H9 (cell line): ENCODE measurements around the gene STMN1. TPM values are rescaled to one million over a fixed set of nuclear protein-coding genes. Genes with fewer than 3 reads are reported as not detected.

Experiments
- DNase-seq: peaks from one replicate; pipeline ENCODE4 v3.0.0-alpha.2; 2017
- H2AFZ ChIP-seq: one replicate; pipeline ENCODE4 v1.6.1; 2013; ENCODE audit warnings: mild to moderate bottlenecking, low read length, control low read depth, moderate library complexity
- H2AK5ac ChIP-seq: 2 replicates; pipeline ENCODE4 v1.6.1; 2013; ENCODE audit warnings: low read length, control low read depth, mixed read lengths; ENCODE audit not compliant: insufficient read length
- H2BK120ac ChIP-seq: one replicate; pipeline ENCODE4 v1.6.1; 2013; ENCODE audit warnings: low read depth, mild to moderate bottlenecking, low read length, control low read depth, inconsistent platforms; ENCODE audit not compliant: poor library complexity, severe bottlenecking
- H2BK12ac ChIP-seq: 2 replicates; pipeline ENCODE4 v1.6.1; 2013; ENCODE audit warnings: low read length, control low read depth, mixed read lengths, low read depth; ENCODE audit not compliant: insufficient read length
- H2BK15ac ChIP-seq: 2 replicates; pipeline ENCODE4 v1.6.1; 2013; ENCODE audit warnings: low read depth, low read length, control low read depth
- H2BK20ac ChIP-seq: one replicate; pipeline ENCODE4 v1.6.1; 2013; ENCODE audit warnings: low read depth, mild to moderate bottlenecking, low read length, control low read depth, inconsistent platforms; ENCODE audit not compliant: poor library complexity, severe bottlenecking
- H2BK5ac ChIP-seq: 2 replicates; pipeline ENCODE4 v1.6.1; 2013; ENCODE audit warnings: low read length, control low read depth, mixed read lengths; ENCODE audit not compliant: insufficient read length
- H3K14ac ChIP-seq: 2 replicates; pipeline ENCODE4 v1.6.1; 2013; ENCODE audit warnings: low read length, control low read depth; ENCODE audit not compliant: insufficient read depth
- H3K18ac ChIP-seq: 2 replicates; pipeline ENCODE4 v1.6.1; 2013; ENCODE audit warnings: low read depth, mild to moderate bottlenecking, mixed read lengths, low read length, control low read depth; ENCODE audit not compliant: insufficient read length
- H3K23ac ChIP-seq: 2 replicates; pipeline ENCODE4 v1.6.1; 2013; ENCODE audit warnings: low read length, control low read depth, mixed read lengths, low read depth; ENCODE audit not compliant: insufficient read length
- H3K23me2 ChIP-seq: 2 replicates; pipeline ENCODE4 v1.6.1; 2013; ENCODE audit warnings: low read depth, mild to moderate bottlenecking, mixed read lengths, low read length, control low read depth; ENCODE audit not compliant: insufficient read length, poor library complexity, severe bottlenecking
- H3K27ac ChIP-seq: 2 replicates; pipeline ENCODE4 v1.5.1; 2013; ENCODE audit warnings: low read length, control low read depth, mixed read lengths, low read depth; ENCODE audit not compliant: insufficient read length
- H3K27me3 ChIP-seq: 2 replicates; pipeline ENCODE4 v1.6.1; 2013; ENCODE audit warnings: low read length, control low read depth, inconsistent platforms; ENCODE audit not compliant: insufficient read depth
- H3K4ac ChIP-seq: 2 replicates; pipeline ENCODE4 v1.6.1; 2013; ENCODE audit warnings: low read depth, mild to moderate bottlenecking, control low read depth, inconsistent platforms, low read length, moderate library complexity
- H3K4me1 ChIP-seq: 2 replicates; pipeline ENCODE4 v1.6.1; 2013; ENCODE audit warnings: low read length, control low read depth, inconsistent platforms; ENCODE audit not compliant: insufficient read depth
- H3K4me2 ChIP-seq: 2 replicates; pipeline ENCODE4 v1.6.1; 2013; ENCODE audit warnings: low read length, control low read depth, mixed read lengths; ENCODE audit not compliant: insufficient read length, insufficient read depth
- H3K56ac ChIP-seq: 2 replicates; pipeline ENCODE4 v1.6.1; 2013; ENCODE audit warnings: low read depth, mild to moderate bottlenecking, mixed read lengths, low read length, control low read depth; ENCODE audit not compliant: insufficient read length
- H3K79me1 ChIP-seq: 2 replicates; pipeline ENCODE4 v1.6.1; 2013; ENCODE audit warnings: low read depth, mild to moderate bottlenecking, moderate library complexity, low read length, control low read depth, inconsistent platforms; ENCODE audit not compliant: insufficient read depth, poor library complexity, severe bottlenecking
- H3K79me2 ChIP-seq: 2 replicates; pipeline ENCODE4 v1.6.1; 2013; ENCODE audit warnings: low read length, control low read depth, inconsistent platforms; ENCODE audit not compliant: insufficient read depth
- H3K9ac ChIP-seq: 2 replicates; pipeline ENCODE4 v1.6.1; 2013; ENCODE audit warnings: low read length, control low read depth, mixed read lengths; ENCODE audit not compliant: insufficient read length; ENCODE audit errors: extremely low read depth
- H3K9me3 ChIP-seq: one replicate; pipeline ENCODE4 v1.6.1; 2013; ENCODE audit warnings: low read depth, low read length, inconsistent platforms; ENCODE audit not compliant: control insufficient read depth
- H3T11ph ChIP-seq: one replicate; pipeline ENCODE4 v1.6.1; 2013; ENCODE audit warnings: mild to moderate bottlenecking, low read length, control low read depth, inconsistent platforms
- H4K20me1 ChIP-seq: one replicate; pipeline ENCODE4 v1.6.1; 2013; ENCODE audit not compliant: control insufficient read depth, insufficient read length, insufficient read depth
- H4K5ac ChIP-seq: 2 replicates; pipeline ENCODE4 v1.6.1; 2013; ENCODE audit warnings: low read depth, mild to moderate bottlenecking, mixed read lengths, low read length, control low read depth; ENCODE audit not compliant: insufficient read length
- H4K8ac ChIP-seq: replicated peaks from 2 replicates; pipeline ENCODE4 v1.6.1; 2013; ENCODE audit warnings: low read length, control low read depth, mixed read lengths, low read depth; ENCODE audit not compliant: insufficient read length
- H4K91ac ChIP-seq: 2 replicates; pipeline ENCODE4 v1.6.1; 2013; ENCODE audit warnings: low read depth, mild to moderate bottlenecking, moderate library complexity, mixed read lengths, low read length, control low read depth; ENCODE audit not compliant: insufficient read length
- H3K27ac Mint-ChIP-seq, 3 experiments: 2 replicates in 2 of 3; 3 replicates in 1 of 3; pipeline ENCODE4 v1.8.0; 2020 to 2021; ENCODE audit warnings: mixed read lengths in 3 of 3, mild to moderate bottlenecking in 1 of 3, moderate library complexity in 1 of 3
- H3K27me3 Mint-ChIP-seq: 2 replicates; pipeline ENCODE4 v1.8.0; 2021; ENCODE audit warnings: low read depth, mild to moderate bottlenecking, moderate library complexity, mixed read lengths
- H3K36me3 Mint-ChIP-seq, 3 experiments: 2 replicates in 2 of 3; 3 replicates in 1 of 3; pipeline ENCODE4 v1.8.0; 2020 to 2021; ENCODE audit warnings: low read depth in 3 of 3, mixed read lengths in 3 of 3; ENCODE audit not compliant: insufficient read depth in 1 of 3
- H3K4me1 Mint-ChIP-seq, 2 experiments: 2 replicates each; pipeline ENCODE4 v1.8.0; 2020; ENCODE audit warnings: mixed read lengths in 2 of 2
- H3K4me3 Mint-ChIP-seq, 2 experiments: 2 replicates in 1 of 2; 3 replicates in 1 of 2; pipeline ENCODE4 v1.8.0; 2020 to 2021; ENCODE audit warnings: mild to moderate bottlenecking in 2 of 2, mixed read lengths in 2 of 2, moderate library complexity in 1 of 2
- H3K9me3 Mint-ChIP-seq, 2 experiments: 2 replicates in 1 of 2; 3 replicates in 1 of 2; pipeline ENCODE4 v1.8.0; 2020; ENCODE audit warnings: mild to moderate bottlenecking in 2 of 2, mixed read lengths in 2 of 2, moderate library complexity in 1 of 2
- CTCF ChIP-seq: fragments of 200-600 bp; sonication (generic); conservative IDR thresholded peaks from 3 replicates; pipeline ENCODE4 v1.8.0; 2021; ENCODE audit warnings: antibody characterized with exemption, mild to moderate bottlenecking
- WGBS: extraction: QIAGEN DNeasy Blood & Tissue Kit; methylation state at CpG from one replicate; pipeline ENCODE4 v1.1.7; 2013; ENCODE audit warnings: missing lambda C conversion rate, low lambda C conversion rate, mixed read lengths; ENCODE audit not compliant: insufficient read length; ENCODE audit errors: extremely low coverage; 5-methylcytosine and 5-hydroxymethylcytosine counted together
- total RNA-seq: library from RNA; stranded (reverse); gene quantifications from 2 replicates; pipeline ENCODE4 v1.2.1, GENCODE V29; 2021

Gene STMN1
- total RNA-seq, 1 experiment from 2014 or later: 500 TPM

GRCh38 chr1:25880518-25880917 lies 25.7 kb downstream of the STMN1 start:
- Histone ChIP-seq H4K5ac (no peak overlapping the region), H2BK20ac (no peak overlapping the region), H3K4me1 (no peaks in the 10 kb centered on the region; the same call in 1 of the 2 replicates), H3K56ac (no peak overlapping the region), H3K18ac (no peak overlapping the region), H3K23me2 (peaks cover 7% of the 10 kb centered on the region), H3K9ac (no peak overlapping the region), H3K14ac (no peak overlapping the region), H4K20me1 (no peaks in the 10 kb centered on the region), H2BK5ac (no peak overlapping the region), H3K4ac (no peak overlapping the region), H2AFZ (no peak overlapping the region), H3K79me1 (no peaks in the 10 kb centered on the region), H3K27ac (no peak overlapping the region), H4K91ac (no peak overlapping the region), H2BK12ac (no peak overlapping the region), H3K4me2 (no peak overlapping the region), H3K9me3 (no peaks in the 10 kb centered on the region), H2BK15ac (no peak overlapping the region), H3T11ph (no peak overlapping the region), H4K8ac (no peak overlapping the region), H3K79me2 (no peaks in the 10 kb centered on the region), H2AK5ac (no peak overlapping the region), H3K23ac (no peak overlapping the region), H2BK120ac (no peak overlapping the region), H3K27me3 (no peaks in the 10 kb centered on the region; the same call in 1 of the 2 replicates)
- Mint-ChIP-seq H3K27ac (peak overlapping the region in 1 of 3 experiments; percentile 88; a peak in 1 of 7 replicates), H3K4me3 (no peak overlapping the region), H3K4me1 (peaks cover 9% of the 10 kb centered on the region in 2 experiments), H3K27me3 (peaks cover 36% of the 10 kb centered on the region), H3K9me3 (no peaks in the 10 kb centered on the region), H3K36me3 (no peaks in the 10 kb centered on the region; a peak in 2 of 7 replicates)
- TF ChIP-seq CTCF: no peak
- DNase-seq: no peak
- WGBS: no CpG with 5 or more reads among the region's 5 CpGs
